ENCODE data around the gene SLF2.

Gene SLF2

DNA sequence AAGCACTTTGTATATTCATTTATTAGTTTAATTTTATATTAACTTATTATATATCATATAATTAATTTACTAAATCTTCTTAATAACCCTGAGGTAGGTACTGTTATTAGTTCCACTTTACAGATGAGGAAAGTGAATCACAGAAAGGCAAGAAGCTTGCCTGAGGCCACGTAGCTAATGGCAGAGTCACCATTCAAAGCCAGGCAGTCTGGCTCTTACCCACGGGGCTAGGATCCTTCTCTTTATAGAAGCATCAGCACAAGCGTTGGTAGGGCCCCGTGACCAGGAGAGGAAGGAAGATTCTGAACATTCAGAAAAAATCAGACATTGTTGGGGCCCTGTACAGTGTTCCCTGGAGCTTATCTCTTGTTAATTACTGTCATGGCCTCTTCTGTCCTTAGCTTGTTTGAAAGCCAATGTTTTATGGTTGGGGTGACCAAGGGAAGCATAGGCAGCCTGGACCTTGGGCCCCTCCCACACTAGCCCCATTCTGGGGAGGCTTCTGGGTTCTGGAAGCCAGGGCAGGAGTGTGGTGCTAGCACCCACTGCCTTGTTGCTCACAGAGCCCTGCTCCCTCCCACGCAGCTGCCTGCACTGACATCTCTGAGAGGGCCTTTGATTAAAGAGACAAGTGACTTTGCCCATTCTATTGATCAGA, 31.1 kb upstream of the SLF2 start:
- no peak for DNase-seq
- no peaks in the 10 kb centered on the region for H3F3A ChIP-seq (ENCODE audit: insufficient read depth, low read length)
- H3K4me3 ChIP-seq (ENCODE audit: low read length): no peak overlapping the region

DNA sequence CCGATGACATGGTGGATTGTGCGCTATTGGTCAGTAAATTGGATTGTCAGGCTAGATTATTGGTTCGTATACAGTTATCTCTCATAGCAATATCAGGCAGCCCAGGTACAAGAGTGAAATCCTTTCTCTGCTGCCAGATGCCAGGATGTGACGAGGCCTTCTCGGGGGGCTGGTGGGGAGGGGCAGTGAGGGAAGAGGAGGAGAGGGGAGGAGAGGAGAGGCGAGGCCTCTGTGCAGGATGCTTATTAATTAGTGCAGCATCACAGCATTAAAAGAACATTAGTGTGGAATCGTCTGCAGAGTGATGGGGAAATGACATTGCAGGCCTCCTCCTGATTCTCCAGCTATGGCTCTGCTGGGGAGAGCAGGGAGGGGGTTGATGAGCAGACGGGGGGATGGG, 30.5 kb upstream of the SLF2 start:
- Histone ChIP-seq H3K4me3 (ENCODE audit: low read length) (no peak overlapping the region), H3K27me3 (replicated peaks; ENCODE audit: insufficient read depth, low read length) (peaks cover 71% of the 10 kb centered on the region), H3K4me2 (ENCODE audit: low read depth, low read length) (no peak overlapping the region), H4K20me1 (ENCODE audit: insufficient read depth, low read length) (no peaks in the 10 kb centered on the region), H2AFZ (ENCODE audit: low read length) (no peak overlapping the region), H3K9me2 (replicated peaks; ENCODE audit: insufficient read depth, low read length) (no peaks in the 10 kb centered on the region), H3K79me2 (ENCODE audit: low read length) (no peaks in the 10 kb centered on the region), H3F3A (ENCODE audit: insufficient read depth, low read length) (no peaks in the 10 kb centered on the region), H3K27ac (ENCODE audit: low read length) (no peak overlapping the region), H3K9ac (ENCODE audit: low read length) (no peak overlapping the region), H3K9me3 (replicated peaks; ENCODE audit: insufficient read depth, low read length) (no peaks in the 10 kb centered on the region), H3K4me1 (ENCODE audit: low read length) (no peaks in the 10 kb centered on the region), H3K36me3 (replicated peaks; ENCODE audit: insufficient read depth, low read length) (no peaks in the 10 kb centered on the region)
- DNase-seq: no peak
- TF ChIP-seq, protein P1, sequence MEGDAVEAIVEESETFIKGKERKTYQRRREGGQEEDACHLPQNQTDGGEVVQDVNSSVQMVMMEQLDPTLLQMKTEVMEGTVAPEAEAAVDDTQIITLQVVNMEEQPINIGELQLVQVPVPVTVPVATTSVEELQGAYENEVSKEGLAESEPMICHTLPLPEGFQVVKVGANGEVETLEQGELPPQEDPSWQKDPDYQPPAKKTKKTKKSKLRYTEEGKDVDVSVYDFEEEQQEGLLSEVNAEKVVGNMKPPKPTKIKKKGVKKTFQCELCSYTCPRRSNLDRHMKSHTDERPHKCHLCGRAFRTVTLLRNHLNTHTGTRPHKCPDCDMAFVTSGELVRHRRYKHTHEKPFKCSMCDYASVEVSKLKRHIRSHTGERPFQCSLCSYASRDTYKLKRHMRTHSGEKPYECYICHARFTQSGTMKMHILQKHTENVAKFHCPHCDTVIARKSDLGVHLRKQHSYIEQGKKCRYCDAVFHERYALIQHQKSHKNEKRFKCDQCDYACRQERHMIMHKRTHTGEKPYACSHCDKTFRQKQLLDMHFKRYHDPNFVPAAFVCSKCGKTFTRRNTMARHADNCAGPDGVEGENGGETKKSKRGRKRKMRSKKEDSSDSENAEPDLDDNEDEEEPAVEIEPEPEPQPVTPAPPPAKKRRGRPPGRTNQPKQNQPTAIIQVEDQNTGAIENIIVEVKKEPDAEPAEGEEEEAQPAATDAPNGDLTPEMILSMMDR (IDR thresholded peaks at IDR 0.05; ENCODE audit: low read length): no peak
- TF ChIP-seq EZH2phosphoT487 (IDR thresholded peaks at IDR 0.05; ENCODE audit: low read length) (no peak), EZH2 (optimal IDR thresholded peaks at IDR 0.05; ENCODE audit: low read depth, low read length) (no peak)

More for the DNA sequence above, 31.1 kb upstream of the SLF2 start:
- no peaks in the 10 kb centered on the region for H3K36me3 ChIP-seq (replicated peaks; ENCODE audit: insufficient read depth, low read length)
- H3K9me2 ChIP-seq (replicated peaks; ENCODE audit: insufficient read depth, low read length): no peaks in the 10 kb centered on the region
- no peak overlapping the region for H3K9ac ChIP-seq (ENCODE audit: low read length)
- H3K4me2 ChIP-seq (ENCODE audit: low read depth, low read length): no peak overlapping the region
- no peaks in the 10 kb centered on the region for H3K9me3 ChIP-seq (replicated peaks; ENCODE audit: insufficient read depth, low read length)
- no peaks in the 10 kb centered on the region for H3K79me2 ChIP-seq (ENCODE audit: low read length)
- H3K27ac ChIP-seq (ENCODE audit: low read length): no peak overlapping the region
- TF ChIP-seq, protein P1 (IDR thresholded peaks at IDR 0.05; ENCODE audit: low read length): no peak
- no peak for TF ChIP-seq EZH2 (optimal IDR thresholded peaks at IDR 0.05; ENCODE audit: low read depth, low read length)
- no peak for TF ChIP-seq EZH2phosphoT487 (IDR thresholded peaks at IDR 0.05; ENCODE audit: low read length)
- peaks cover 71% of the 10 kb centered on the region for H3K27me3 ChIP-seq (replicated peaks; ENCODE audit: insufficient read depth, low read length)
- no peaks in the 10 kb centered on the region for H4K20me1 ChIP-seq (ENCODE audit: insufficient read depth, low read length)
- H2AFZ ChIP-seq (ENCODE audit: low read length): no peak overlapping the region
- H3K4me1 ChIP-seq (ENCODE audit: low read length): no peaks in the 10 kb centered on the region

DNA sequence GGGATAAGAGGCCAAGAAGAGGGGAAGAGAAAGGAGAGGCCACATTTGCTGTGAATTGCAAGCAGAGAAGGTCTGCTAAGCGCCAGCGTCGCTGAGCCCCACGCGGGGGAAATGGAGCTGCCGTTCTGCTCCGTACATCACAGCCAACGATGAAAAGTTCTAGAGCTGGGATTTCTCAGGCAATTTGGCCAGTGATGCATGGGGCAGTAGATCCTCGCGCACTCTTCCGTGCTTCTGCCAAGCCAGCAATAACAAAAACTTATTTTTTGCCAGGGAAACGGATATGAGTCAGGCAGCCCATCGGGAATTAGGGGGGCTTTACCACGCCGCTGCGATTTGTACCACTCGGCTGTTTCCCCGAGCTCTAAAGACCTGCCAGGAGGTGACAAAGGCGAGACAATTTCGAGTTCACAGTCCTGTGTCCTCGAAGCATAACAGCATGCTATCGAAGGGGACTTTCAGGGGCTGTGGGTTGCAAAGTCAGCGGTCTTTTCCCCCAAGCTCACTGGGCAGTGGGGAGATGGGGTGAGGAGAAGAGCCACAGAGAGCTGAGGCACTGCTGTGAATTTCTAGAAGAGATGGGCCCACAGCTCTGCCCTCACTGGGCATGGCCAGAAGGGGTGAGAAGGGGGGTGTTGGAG, 30.0 kb upstream of the SLF2 start:
- Histone ChIP-seq H3K4me2 (ENCODE audit: low read depth, low read length) (no peak overlapping the region), H3K9me2 (replicated peaks; ENCODE audit: insufficient read depth, low read length) (no peaks in the 10 kb centered on the region), H3K27ac (ENCODE audit: low read length) (no peak overlapping the region), H3K4me3 (ENCODE audit: low read length) (no peak overlapping the region), H3K27me3 (replicated peaks; ENCODE audit: insufficient read depth, low read length) (peaks cover 71% of the 10 kb centered on the region), H3K79me2 (ENCODE audit: low read length) (no peaks in the 10 kb centered on the region), H3K36me3 (replicated peaks; ENCODE audit: insufficient read depth, low read length) (no peaks in the 10 kb centered on the region), H3K9ac (ENCODE audit: low read length) (no peak overlapping the region), H4K20me1 (ENCODE audit: insufficient read depth, low read length) (no peaks in the 10 kb centered on the region), H3K9me3 (replicated peaks; ENCODE audit: insufficient read depth, low read length) (no peaks in the 10 kb centered on the region), H3K4me1 (ENCODE audit: low read length) (no peaks in the 10 kb centered on the region), H3F3A (ENCODE audit: insufficient read depth, low read length) (no peaks in the 10 kb centered on the region), H2AFZ (ENCODE audit: low read length) (no peak overlapping the region)
- no peak for DNase-seq
- TF ChIP-seq, protein P1 (IDR thresholded peaks at IDR 0.05; ENCODE audit: low read length): no peak
- TF ChIP-seq EZH2 (optimal IDR thresholded peaks at IDR 0.05; ENCODE audit: low read depth, low read length) (no peak), EZH2phosphoT487 (IDR thresholded peaks at IDR 0.05; ENCODE audit: low read length) (no peak)
